HepG2 (cell line): ENCODE measurements around the gene SEBOX. TPM values are rescaled to one million over a fixed set of nuclear protein-coding genes. Genes with fewer than 3 reads are reported as not detected.

Source experiments
- AHR ChIP-seq: IDR thresholded peaks from 2 replicates; pipeline ENCODE4 v1.6.1; 2018; ENCODE audit warnings: missing genetic modification reagents, missing compliant biosample characterization
- GZF1 ChIP-seq: sonication (generic); formaldehyde crosslinking; IDR thresholded peaks from 2 replicates; pipeline ENCODE4 v1.5.1; 2020; ENCODE audit warnings: mild to moderate bottlenecking, missing genetic modification reagents
- HOXA3 ChIP-seq: sonication (generic); formaldehyde crosslinking; IDR thresholded peaks from 2 replicates; pipeline ENCODE4 v1.5.0; 2020; ENCODE audit warnings: missing genetic modification reagents
- HOXD1 ChIP-seq: sonication (generic); formaldehyde crosslinking; IDR thresholded peaks from 2 replicates; pipeline ENCODE4 v1.5.0; 2020; ENCODE audit warnings: missing genetic modification reagents
- MIXL1 ChIP-seq: IDR thresholded peaks from 2 replicates; pipeline ENCODE4 v1.6.1; 2016
- NR2F2 ChIP-seq: IDR thresholded peaks from 2 replicates; pipeline ENCODE4 v1.6.1; 2012; ENCODE audit warnings: low read depth, inconsistent platforms, borderline replicate concordance
- PRMT3 ChIP-seq: sonication (generic); formaldehyde crosslinking; IDR thresholded peaks from 2 replicates; pipeline ENCODE4 v1.8.1; 2022; ENCODE audit warnings: low read depth, mild to moderate bottlenecking, moderate library complexity, missing genetic modification reagents, borderline replicate concordance
- TCF12 ChIP-seq, 2 experiments: fragments of 450-650 bp in 1 of 2; sonication (generic) in 1 of 2; formaldehyde crosslinking in 1 of 2; IDR thresholded peaks; 2 replicates each; pipeline versions ENCODE4 v1.6.1 to v1.8.0; 2017 to 2022; ENCODE audit warnings: antibody characterized with exemption in 1 of 2, mild to moderate bottlenecking in 1 of 2, missing genetic modification reagents in 1 of 2, moderate library complexity in 1 of 2
- U2AF2 ChIP-seq: fragments of 200-400 bp; formaldehyde crosslinking; IDR thresholded peaks from 2 replicates; pipeline ENCODE4 v1.6.1; 2017; ENCODE audit warnings: low read depth, mild to moderate bottlenecking, low read length
- ZNF746 ChIP-seq: sonication (generic); formaldehyde crosslinking; IDR thresholded peaks from 2 replicates; pipeline ENCODE4 v1.8.0; 2022; ENCODE audit warnings: mild to moderate bottlenecking, missing genetic modification reagents
- ZNF749 ChIP-seq: sonication (generic); formaldehyde crosslinking; IDR thresholded peaks from 2 replicates; pipeline ENCODE4 v1.8.0; 2022; ENCODE audit warnings: mild to moderate bottlenecking, missing genetic modification reagents, moderate library complexity, borderline replicate concordance
- polyA plus RNA-seq, 8 experiments: library from polyadenylated mRNA; depleted of rRNA in 3 of 8; stranded (reverse) in 7 of 8; unstranded in 1 of 8; fragments of >200 nt; fragmentation: Illumina TruSeq in 4 of 8; extraction: Trizol in 4 of 8; gene quantifications; 2 replicates each; pipeline versions ENCODE4 v1.2.1 to v1.2.3, GENCODE V29; 2011 to 2016; ENCODE audit warnings: low read depth in 4 of 8, missing spikeins in 1 of 8, mixed read lengths in 1 of 8; ENCODE audit not compliant: insufficient read depth in 1 of 8
- total RNA-seq, 5 experiments: library from RNA; depleted of rRNA; stranded (reverse); fragments of >200 nt; fragmentation: Illumina TruSeq; extraction: Trizol; gene quantifications; 2 replicates each; pipeline ENCODE4 v1.2.3, GENCODE V29; 2016; ENCODE audit warnings: low read depth in 1 of 5
- TF ChIP-seq, protein P1 (sequence below): sonication (generic); formaldehyde crosslinking; IDR thresholded peaks from 2 replicates; pipeline ENCODE4 v1.4.0; 2020; ENCODE audit warnings: missing genetic modification reagents
- TF ChIP-seq, protein P2 (sequence below): sonication (generic); formaldehyde crosslinking; IDR thresholded peaks from 2 replicates; pipeline ENCODE4 v1.9.0; 2022; ENCODE audit warnings: low read depth, missing genetic modification reagents
- TF ChIP-seq, protein P3 (sequence below): sonication (generic); formaldehyde crosslinking; IDR thresholded peaks from 2 replicates; pipeline ENCODE4 v1.5.0; 2020; ENCODE audit warnings: mild to moderate bottlenecking, missing genetic modification reagents, borderline replicate concordance
- TF ChIP-seq, protein P4 (sequence below): sonication (generic); formaldehyde crosslinking; IDR thresholded peaks from 2 replicates; pipeline ENCODE4 v1.4.0; 2020; ENCODE audit warnings: missing genetic modification reagents, low read depth, mild to moderate bottlenecking, borderline replicate concordance
- TF ChIP-seq, protein P5 (sequence below): sonication (generic); formaldehyde crosslinking; conservative IDR thresholded peaks from 2 replicates; pipeline ENCODE4 v1.4.0; 2020; ENCODE audit warnings: missing genetic modification reagents

Gene SEBOX
- total and polyA plus RNA-seq, 2 of the 13 experiments (the other 11 are each of a cell fraction or from before 2014, with no cell fraction given) = not detected

DNA sequence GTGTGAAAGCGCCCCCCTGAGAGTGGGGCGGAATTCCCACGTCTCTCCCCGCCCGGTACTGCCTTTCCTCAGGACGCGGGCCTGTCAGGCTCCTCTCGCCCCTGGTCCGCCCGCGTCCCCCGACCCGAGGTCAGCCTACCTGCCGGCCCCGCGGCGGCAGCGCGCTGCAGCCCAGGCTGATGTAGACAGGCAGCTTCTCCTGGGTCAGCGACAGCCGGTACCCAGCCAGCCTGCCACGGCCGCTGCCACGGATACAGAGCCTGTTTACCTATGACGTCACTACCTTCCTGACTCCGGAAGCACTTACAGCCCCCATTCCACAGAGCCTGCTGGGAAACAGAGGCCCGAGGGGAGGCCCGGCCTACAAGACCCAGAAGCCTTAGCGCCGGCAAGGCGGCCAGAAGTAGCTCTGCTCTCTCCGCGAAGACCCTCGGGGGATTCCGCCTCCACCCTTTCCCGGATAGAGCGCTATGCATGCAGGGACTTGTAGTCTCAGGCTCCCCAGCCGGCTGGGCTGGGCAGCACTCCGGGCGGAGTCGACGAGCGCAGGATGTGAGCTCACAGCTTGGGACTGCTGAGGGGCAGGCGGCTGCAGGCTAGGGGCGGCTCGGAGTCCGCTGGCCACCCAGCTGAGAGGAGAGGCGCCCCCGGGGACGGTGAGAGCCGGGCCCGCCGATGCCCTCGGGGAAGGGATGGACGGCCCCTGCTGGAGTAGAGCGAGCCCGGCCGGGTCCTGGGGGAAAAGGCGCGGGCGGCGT is 29.6 kb downstream of the SEBOX start, which contains the start of the genes IFT20 and TNFAIP1 (continued):
- TF ChIP-seq PRMT3 (no peak), ZNF746 (CRISPR knock-in tag) (no peak), TCF12 (IDR thresholded peaks at IDR 0.05) (no peak), TCF12 (CRISPR knock-in tag; IDR thresholded peaks at IDR 0.05) (peak; percentile 6; the same call in 1 of the 2 replicates), GZF1 (no peak), U2AF2 (no peak), MIXL1 (no peak), AHR (CRISPR knock-in tag) (no peak), HOXA3 (CRISPR knock-in tag) (peak; percentile 96), NR2F2 (no peak), ZNF749 (0 out of 2 replicates have a peak, but pooled peaks have one; percentile 28), HOXD1 (CRISPR knock-in tag) (peak; percentile 54; the same call in 1 of the 2 replicates)
- TF ChIP-seq, protein P1, sequence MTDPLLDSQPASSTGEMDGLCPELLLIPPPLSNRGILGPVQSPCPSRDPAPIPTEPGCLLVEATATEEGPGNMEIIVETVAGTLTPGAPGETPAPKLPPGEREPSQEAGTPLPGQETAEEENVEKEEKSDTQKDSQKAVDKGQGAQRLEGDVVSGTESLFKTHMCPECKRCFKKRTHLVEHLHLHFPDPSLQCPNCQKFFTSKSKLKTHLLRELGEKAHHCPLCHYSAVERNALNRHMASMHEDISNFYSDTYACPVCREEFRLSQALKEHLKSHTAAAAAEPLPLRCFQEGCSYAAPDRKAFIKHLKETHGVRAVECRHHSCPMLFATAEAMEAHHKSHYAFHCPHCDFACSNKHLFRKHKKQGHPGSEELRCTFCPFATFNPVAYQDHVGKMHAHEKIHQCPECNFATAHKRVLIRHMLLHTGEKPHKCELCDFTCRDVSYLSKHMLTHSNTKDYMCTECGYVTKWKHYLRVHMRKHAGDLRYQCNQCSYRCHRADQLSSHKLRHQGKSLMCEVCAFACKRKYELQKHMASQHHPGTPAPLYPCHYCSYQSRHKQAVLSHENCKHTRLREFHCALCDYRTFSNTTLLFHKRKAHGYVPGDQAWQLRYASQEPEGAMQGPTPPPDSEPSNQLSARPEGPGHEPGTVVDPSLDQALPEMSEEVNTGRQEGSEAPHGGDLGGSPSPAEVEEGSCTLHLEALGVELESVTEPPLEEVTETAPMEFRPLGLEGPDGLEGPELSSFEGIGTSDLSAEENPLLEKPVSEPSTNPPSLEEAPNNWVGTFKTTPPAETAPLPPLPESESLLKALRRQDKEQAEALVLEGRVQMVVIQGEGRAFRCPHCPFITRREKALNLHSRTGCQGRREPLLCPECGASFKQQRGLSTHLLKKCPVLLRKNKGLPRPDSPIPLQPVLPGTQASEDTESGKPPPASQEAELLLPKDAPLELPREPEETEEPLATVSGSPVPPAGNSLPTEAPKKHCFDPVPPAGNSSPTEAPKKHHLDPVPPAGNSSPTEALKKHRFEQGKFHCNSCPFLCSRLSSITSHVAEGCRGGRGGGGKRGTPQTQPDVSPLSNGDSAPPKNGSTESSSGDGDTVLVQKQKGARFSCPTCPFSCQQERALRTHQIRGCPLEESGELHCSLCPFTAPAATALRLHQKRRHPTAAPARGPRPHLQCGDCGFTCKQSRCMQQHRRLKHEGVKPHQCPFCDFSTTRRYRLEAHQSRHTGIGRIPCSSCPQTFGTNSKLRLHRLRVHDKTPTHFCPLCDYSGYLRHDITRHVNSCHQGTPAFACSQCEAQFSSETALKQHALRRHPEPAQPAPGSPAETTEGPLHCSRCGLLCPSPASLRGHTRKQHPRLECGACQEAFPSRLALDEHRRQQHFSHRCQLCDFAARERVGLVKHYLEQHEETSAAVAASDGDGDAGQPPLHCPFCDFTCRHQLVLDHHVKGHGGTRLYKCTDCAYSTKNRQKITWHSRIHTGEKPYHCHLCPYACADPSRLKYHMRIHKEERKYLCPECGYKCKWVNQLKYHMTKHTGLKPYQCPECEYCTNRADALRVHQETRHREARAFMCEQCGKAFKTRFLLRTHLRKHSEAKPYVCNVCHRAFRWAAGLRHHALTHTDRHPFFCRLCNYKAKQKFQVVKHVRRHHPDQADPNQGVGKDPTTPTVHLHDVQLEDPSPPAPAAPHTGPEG (CRISPR knock-in tag) = peak; percentile 36; the same call in 1 of the 2 replicates
- TF ChIP-seq, protein P2, sequence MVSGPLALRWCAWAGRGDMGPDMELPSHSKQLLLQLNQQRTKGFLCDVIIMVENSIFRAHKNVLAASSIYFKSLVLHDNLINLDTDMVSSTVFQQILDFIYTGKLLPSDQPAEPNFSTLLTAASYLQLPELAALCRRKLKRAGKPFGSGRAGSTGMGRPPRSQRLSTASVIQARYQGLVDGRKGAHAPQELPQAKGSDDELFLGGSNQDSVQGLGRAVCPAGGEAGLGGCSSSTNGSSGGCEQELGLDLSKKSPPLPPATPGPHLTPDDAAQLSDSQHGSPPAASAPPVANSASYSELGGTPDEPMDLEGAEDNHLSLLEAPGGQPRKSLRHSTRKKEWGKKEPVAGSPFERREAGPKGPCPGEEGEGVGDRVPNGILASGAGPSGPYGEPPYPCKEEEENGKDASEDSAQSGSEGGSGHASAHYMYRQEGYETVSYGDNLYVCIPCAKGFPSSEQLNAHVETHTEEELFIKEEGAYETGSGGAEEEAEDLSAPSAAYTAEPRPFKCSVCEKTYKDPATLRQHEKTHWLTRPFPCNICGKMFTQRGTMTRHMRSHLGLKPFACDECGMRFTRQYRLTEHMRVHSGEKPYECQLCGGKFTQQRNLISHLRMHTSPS = 0 out of 2 replicates have a peak, but pooled peaks have one; percentile 21
- TF ChIP-seq, protein P3, sequence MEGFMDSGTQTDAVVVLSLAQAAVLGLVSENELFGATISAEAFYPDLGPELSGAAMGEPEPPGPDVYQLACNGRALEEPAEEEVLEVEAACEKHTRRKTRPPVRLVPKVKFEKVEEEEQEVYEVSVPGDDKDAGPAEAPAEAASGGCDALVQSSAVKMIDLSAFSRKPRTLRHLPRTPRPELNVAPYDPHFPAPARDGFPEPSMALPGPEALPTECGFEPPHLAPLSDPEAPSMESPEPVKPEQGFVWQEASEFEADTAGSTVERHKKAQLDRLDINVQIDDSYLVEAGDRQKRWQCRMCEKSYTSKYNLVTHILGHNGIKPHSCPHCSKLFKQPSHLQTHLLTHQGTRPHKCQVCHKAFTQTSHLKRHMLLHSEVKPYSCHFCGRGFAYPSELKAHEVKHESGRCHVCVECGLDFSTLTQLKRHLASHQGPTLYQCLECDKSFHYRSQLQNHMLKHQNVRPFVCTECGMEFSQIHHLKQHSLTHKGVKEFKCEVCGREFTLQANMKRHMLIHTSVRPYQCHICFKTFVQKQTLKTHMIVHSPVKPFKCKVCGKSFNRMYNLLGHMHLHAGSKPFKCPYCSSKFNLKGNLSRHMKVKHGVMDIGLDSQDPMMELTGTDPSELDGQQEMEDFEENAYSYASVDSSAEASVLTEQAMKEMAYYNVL (CRISPR knock-in tag) = no peak
- TF ChIP-seq, protein P4, sequence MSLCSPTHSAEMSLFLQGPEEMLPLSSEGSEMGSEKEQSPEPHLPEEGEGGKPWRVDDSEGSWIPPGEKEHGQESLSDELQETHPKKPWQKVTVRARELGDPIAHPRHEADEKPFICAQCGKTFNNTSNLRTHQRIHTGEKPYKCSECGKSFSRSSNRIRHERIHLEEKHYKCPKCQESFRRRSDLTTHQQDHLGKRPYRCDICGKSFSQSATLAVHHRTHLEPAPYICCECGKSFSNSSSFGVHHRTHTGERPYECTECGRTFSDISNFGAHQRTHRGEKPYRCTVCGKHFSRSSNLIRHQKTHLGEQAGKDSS (CRISPR knock-in tag) = no peak; the same call in 1 of the 2 replicates
- TF ChIP-seq, protein P5, sequence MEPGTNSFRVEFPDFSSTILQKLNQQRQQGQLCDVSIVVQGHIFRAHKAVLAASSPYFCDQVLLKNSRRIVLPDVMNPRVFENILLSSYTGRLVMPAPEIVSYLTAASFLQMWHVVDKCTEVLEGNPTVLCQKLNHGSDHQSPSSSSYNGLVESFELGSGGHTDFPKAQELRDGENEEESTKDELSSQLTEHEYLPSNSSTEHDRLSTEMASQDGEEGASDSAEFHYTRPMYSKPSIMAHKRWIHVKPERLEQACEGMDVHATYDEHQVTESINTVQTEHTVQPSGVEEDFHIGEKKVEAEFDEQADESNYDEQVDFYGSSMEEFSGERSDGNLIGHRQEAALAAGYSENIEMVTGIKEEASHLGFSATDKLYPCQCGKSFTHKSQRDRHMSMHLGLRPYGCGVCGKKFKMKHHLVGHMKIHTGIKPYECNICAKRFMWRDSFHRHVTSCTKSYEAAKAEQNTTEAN (CRISPR knock-in tag) = no peak
